DOHH2 (cell line): ENCODE results near the gene DOCK10.

ENCODE experiments used
- H3F3A ChIP-seq: fragments of 200-600 bp; sonication (generic), shearing (Covaris generic); 2 replicates; pipeline ENCODE4 v1.6.0; 2016; ENCODE audit warnings: antibody characterized with exemption, mild to moderate bottlenecking; ENCODE audit not compliant: control insufficient read depth, insufficient read depth
- H3K27ac ChIP-seq: fragments of 200-600 bp; sonication (generic); 2 replicates; pipeline ENCODE4 v1.5.1; 2014; ENCODE audit warnings: low read depth, mild to moderate bottlenecking, low read length, moderate library complexity
- H3K27me3 ChIP-seq: fragments of 200-600 bp; sonication (generic); 2 replicates; pipeline ENCODE4 v1.6.1; 2014; ENCODE audit warnings: mild to moderate bottlenecking, low read length, mixed read lengths; ENCODE audit not compliant: control insufficient read depth
- H3K36me3 ChIP-seq: fragments of 200-600 bp; sonication (generic); 2 replicates; pipeline ENCODE4 v1.6.1; 2014; ENCODE audit warnings: mild to moderate bottlenecking, low read length, moderate library complexity, mixed read lengths; ENCODE audit not compliant: control insufficient read depth
- H3K4me1 ChIP-seq: fragments of 200-600 bp; sonication (generic); 2 replicates; pipeline ENCODE4 v1.6.1; 2014; ENCODE audit warnings: mild to moderate bottlenecking, low read length, mixed read lengths; ENCODE audit not compliant: control insufficient read depth
- H3K4me2 ChIP-seq: fragments of 200-600 bp; sonication (generic); 2 replicates; pipeline ENCODE4 v1.6.0; 2014; ENCODE audit warnings: mild to moderate bottlenecking, low read length, moderate library complexity
- H3K4me3 ChIP-seq: fragments of 200-600 bp; sonication (generic); 2 replicates; pipeline ENCODE4 v1.5.1; 2014; ENCODE audit warnings: mild to moderate bottlenecking, low read length, mixed read lengths
- H3K79me2 ChIP-seq: fragments of 200-600 bp; sonication (generic); 2 replicates; pipeline ENCODE4 v1.6.1; 2014; ENCODE audit warnings: mild to moderate bottlenecking, low read length, mixed read lengths; ENCODE audit not compliant: control insufficient read depth
- H3K9me2 ChIP-seq: fragments of 200-600 bp; sonication (generic); replicated peaks from 2 replicates; pipeline ENCODE4 v1.6.1; 2014; ENCODE audit warnings: mild to moderate bottlenecking, low read length, mixed read lengths; ENCODE audit not compliant: control insufficient read depth
- H3K9me3 ChIP-seq: fragments of 200-600 bp; sonication (generic); 2 replicates; pipeline ENCODE4 v1.6.1; 2014; ENCODE audit warnings: antibody characterized with exemption, low read length, mixed read lengths; ENCODE audit not compliant: control insufficient read depth, insufficient read depth
- H4K20me1 ChIP-seq: fragments of 200-600 bp; sonication (generic); 2 replicates; pipeline ENCODE4 v1.6.0; 2014; ENCODE audit warnings: low read depth, mild to moderate bottlenecking, antibody characterized with exemption, low read length, moderate library complexity; ENCODE audit not compliant: control insufficient read depth, insufficient read depth
- CTCF ChIP-seq: fragments of 200-600 bp; sonication (generic); IDR thresholded peaks from one replicate; pipeline ENCODE4 v1.5.1; 2014; ENCODE audit warnings: antibody characterized with exemption, mild to moderate bottlenecking, low read depth, low read length; ENCODE audit not compliant: poor library complexity, severe bottlenecking
- EZH2phosphoT487 ChIP-seq: fragments of 200-600 bp; sonication (generic); IDR thresholded peaks from 2 replicates; pipeline ENCODE4 v1.6.1; 2017; ENCODE audit warnings: borderline replicate concordance, mild to moderate bottlenecking, antibody characterized with exemption, low read length, moderate library complexity, mixed read lengths

The DOCK10 gene

GRCh38 chr2:224948859-224949258 lies 93.4 kb downstream of the DOCK10 start:
- Histone ChIP-seq H3K4me2 (peak overlapping the region; percentile 87), H3F3A (peaks cover 20% of the 10 kb centered on the region), H3K9me2 (no peaks in the 10 kb centered on the region), H3K79me2 (no peaks in the 10 kb centered on the region; the same call in 1 of the 2 replicates), H3K4me3 (peak overlapping the region; percentile 43), H4K20me1 (no peaks in the 10 kb centered on the region), H3K27ac (peak overlapping the region; percentile 85), H3K27me3 (no peaks in the 10 kb centered on the region), H3K36me3 (no peaks in the 10 kb centered on the region), H3K4me1 (peaks cover 92% of the 10 kb centered on the region), H3K9me3 (no peaks in the 10 kb centered on the region)
- TF ChIP-seq EZH2phosphoT487 (no peak), CTCF (no peak)

GRCh38 chr2:224948005-224948404 lies 94.3 kb downstream of the DOCK10 start:
- Histone ChIP-seq H3K9me3 (no peaks in the 10 kb centered on the region), H3K9me2 (no peaks in the 10 kb centered on the region), H3F3A (peaks cover 20% of the 10 kb centered on the region), H3K79me2 (no peaks in the 10 kb centered on the region; the same call in 1 of the 2 replicates), H4K20me1 (no peaks in the 10 kb centered on the region), H3K4me1 (peaks cover 92% of the 10 kb centered on the region), H3K36me3 (no peaks in the 10 kb centered on the region), H3K27me3 (no peaks in the 10 kb centered on the region), H3K27ac (peak overlapping the region; percentile 85), H3K4me2 (peak overlapping the region; percentile 87), H3K4me3 (peak overlapping the region; percentile 43)
- no peak for TF ChIP-seq CTCF
- no peak for TF ChIP-seq EZH2phosphoT487

- peaks cover 92% of the 10 kb centered on the region for H3K4me1 ChIP-seq
- no peaks in the 10 kb centered on the region for H3K9me2 ChIP-seq
- no peaks in the 10 kb centered on the region for H3K27me3 ChIP-seq
- peak overlapping the region; percentile 87 for H3K4me2 ChIP-seq
- peaks cover 18% of the 10 kb centered on the region for H3F3A ChIP-seq
- no peak for TF ChIP-seq CTCF
- no peak for TF ChIP-seq EZH2phosphoT487
- no peaks in the 10 kb centered on the region for H4K20me1 ChIP-seq
- no peaks in the 10 kb centered on the region for H3K36me3 ChIP-seq
- H3K27ac ChIP-seq = peak overlapping the region; percentile 85
- no peaks in the 10 kb centered on the region; the same call in 1 of the 2 replicates for H3K79me2 ChIP-seq
- no peaks in the 10 kb centered on the region for H3K9me3 ChIP-seq
- H3K4me3 ChIP-seq = peak overlapping the region; percentile 58
These were observed 94.7 kb downstream of the DOCK10 start for GRCh38 chr2:224947566-224947965.
